ENCODE measurements around the gene OPN1MW.
"Not testable (repeated sequence)": the region's sequence is repeated elsewhere in the genome, so short reads cannot be mapped to it uniquely, and the experiment has no call there.

DNA sequence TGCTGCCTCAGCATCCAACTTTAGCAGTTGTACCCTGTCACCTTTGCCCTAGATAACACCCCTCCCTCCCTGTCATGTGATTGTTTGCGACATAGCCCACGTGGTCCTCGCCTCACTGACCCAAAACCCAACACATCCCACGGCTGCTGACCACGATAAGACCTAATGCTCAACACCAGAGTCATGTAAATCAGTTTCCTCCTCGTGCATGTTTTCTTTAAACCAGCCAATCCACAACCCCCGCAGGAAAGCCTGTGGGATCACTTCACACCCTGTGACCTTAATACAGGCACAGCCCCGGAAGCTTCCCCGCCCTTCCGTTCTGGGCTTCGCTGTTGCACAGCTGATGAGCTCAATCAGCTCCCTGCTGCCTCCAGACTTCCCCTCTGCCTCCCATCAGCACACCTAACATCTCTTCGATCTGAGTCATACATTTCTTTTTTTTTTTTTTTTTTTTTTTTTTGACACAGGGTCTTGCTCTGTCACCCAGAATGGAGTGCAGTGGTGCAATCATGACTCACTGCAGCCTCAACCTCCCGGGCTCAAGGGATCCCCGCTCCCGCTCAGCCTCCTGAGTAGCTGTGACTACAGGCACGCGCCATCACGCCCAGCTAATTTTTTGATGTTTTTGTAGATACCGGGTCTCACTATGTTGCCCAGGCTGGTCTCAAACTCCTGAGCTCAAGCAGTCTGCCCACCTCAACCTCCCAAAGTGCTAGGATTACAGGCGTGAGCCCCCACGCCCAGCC is 27.4 kb downstream of the OPN1MW start:
- TF ChIP-seq CTCF (IDR thresholded peaks at IDR 0.05; ENCODE audit: control extremely low read depth in 1 of 3, insufficient read depth in 1 of 3, low read depth in 1 of 3, low read length in 3 of 3); POLR2A (IDR thresholded peaks at IDR 0.05; ENCODE audit: control extremely low read depth in 1 of 2, low read depth in 2 of 2, low read length in 2 of 2); FOSL1 (IDR thresholded peaks at IDR 0.05; ENCODE audit: insufficient read depth, low read depth, low read length); NRF1 (IDR thresholded peaks at IDR 0.05; ENCODE audit: low read depth, low read length); EP300 (IDR thresholded peaks at IDR 0.05; ENCODE audit: borderline replicate concordance in 1 of 2, low read depth in 2 of 2, low read length in 2 of 2): not testable (repeated sequence)
- TF ChIP-seq, protein P1, sequence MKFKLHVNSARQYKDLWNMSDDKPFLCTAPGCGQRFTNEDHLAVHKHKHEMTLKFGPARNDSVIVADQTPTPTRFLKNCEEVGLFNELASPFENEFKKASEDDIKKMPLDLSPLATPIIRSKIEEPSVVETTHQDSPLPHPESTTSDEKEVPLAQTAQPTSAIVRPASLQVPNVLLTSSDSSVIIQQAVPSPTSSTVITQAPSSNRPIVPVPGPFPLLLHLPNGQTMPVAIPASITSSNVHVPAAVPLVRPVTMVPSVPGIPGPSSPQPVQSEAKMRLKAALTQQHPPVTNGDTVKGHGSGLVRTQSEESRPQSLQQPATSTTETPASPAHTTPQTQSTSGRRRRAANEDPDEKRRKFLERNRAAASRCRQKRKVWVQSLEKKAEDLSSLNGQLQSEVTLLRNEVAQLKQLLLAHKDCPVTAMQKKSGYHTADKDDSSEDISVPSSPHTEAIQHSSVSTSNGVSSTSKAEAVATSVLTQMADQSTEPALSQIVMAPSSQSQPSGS (IDR thresholded peaks at IDR 0.05; ENCODE audit: low read length): not testable (repeated sequence)
- TF ChIP-seq, protein P2, sequence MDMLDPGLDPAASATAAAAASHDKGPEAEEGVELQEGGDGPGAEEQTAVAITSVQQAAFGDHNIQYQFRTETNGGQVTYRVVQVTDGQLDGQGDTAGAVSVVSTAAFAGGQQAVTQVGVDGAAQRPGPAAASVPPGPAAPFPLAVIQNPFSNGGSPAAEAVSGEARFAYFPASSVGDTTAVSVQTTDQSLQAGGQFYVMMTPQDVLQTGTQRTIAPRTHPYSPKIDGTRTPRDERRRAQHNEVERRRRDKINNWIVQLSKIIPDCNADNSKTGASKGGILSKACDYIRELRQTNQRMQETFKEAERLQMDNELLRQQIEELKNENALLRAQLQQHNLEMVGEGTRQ (IDR thresholded peaks at IDR 0.05; ENCODE audit: low read length): not testable (repeated sequence)

All from H1 (cell line).